Stimulated activated naive CD8-positive, alpha-beta T cell treated with anti-CD3 and anti-CD28 coated beads, Interleukin-15, Interleukin-2, amounts not matched to agents 100 ng/mL and 50 ng/mL, for 24 hours (primary cell): ENCODE results near the gene SLC6A12.

Experiments
- H3K27ac Mint-ChIP-seq: one replicate; pipeline ENCODE4 v1.8.0; 2021; ENCODE audit warnings: mild to moderate bottlenecking, mixed read lengths
- H3K27me3 Mint-ChIP-seq: one replicate; pipeline ENCODE4 v1.8.0; 2021; ENCODE audit warnings: mixed read lengths
- H3K36me3 Mint-ChIP-seq: one replicate; pipeline ENCODE4 v1.8.0; 2021; ENCODE audit warnings: low read depth, mixed read lengths
- H3K4me1 Mint-ChIP-seq: one replicate; pipeline ENCODE4 v1.8.0; 2021; ENCODE audit warnings: low read depth, mixed read lengths
- H3K4me3 Mint-ChIP-seq: one replicate; pipeline ENCODE4 v1.8.0; 2021; ENCODE audit warnings: mild to moderate bottlenecking, mixed read lengths
- H3K9me3 Mint-ChIP-seq: one replicate; pipeline ENCODE4 v1.8.0; 2021; ENCODE audit warnings: mixed read lengths

The SLC6A12 gene

GRCh38 chr12:214003-214741, at the start of gene SLC6A12:
SLC6A12 (minus strand) TSS chr12:214157; CDS start chr12:209986, 4,171 bp downstream.
- Mint-ChIP-seq H3K27ac (no peak within 1 kb of the TSS), H3K4me3 (no peak within 1 kb of the TSS), H3K4me1 (peaks cover 4% of the 10 kb centered on the region), H3K27me3 (peaks cover 31% of the 10 kb centered on the region), H3K9me3 (no peaks in the 10 kb centered on the region), H3K36me3 (no peaks in the 10 kb centered on the region)

GRCh38 chr12:263574-263973, 49.6 kb upstream of the SLC6A12 start:
- Mint-ChIP-seq H3K4me1 (peaks cover 18% of the 10 kb centered on the region), H3K27me3 (peaks cover 4% of the 10 kb centered on the region), H3K36me3 (no peaks in the 10 kb centered on the region), H3K4me3 (no peak overlapping the region), H3K27ac (no peak overlapping the region), H3K9me3 (no peaks in the 10 kb centered on the region)

- no peak within 1 kb of the TSS for H3K4me3 Mint-ChIP-seq
- H3K9me3 Mint-ChIP-seq, result no peaks in the 10 kb centered on the region
- H3K36me3 Mint-ChIP-seq, result no peaks in the 10 kb centered on the region
- peaks cover 4% of the 10 kb centered on the region for H3K27me3 Mint-ChIP-seq
- peaks cover 18% of the 10 kb centered on the region for H3K4me1 Mint-ChIP-seq
- H3K27ac Mint-ChIP-seq, result no peak within 1 kb of the TSS
Observed at GRCh38 chr12:262817-263216, 48.9 kb upstream of the SLC6A12 start, which contains the start of gene SLC6A13. SLC6A13 (minus strand) TSS chr12:262836; CDS start chr12:260052, 2,784 bp downstream.

- peaks cover 18% of the 10 kb centered on the region for H3K4me1 Mint-ChIP-seq
- peaks cover 4% of the 10 kb centered on the region for H3K27me3 Mint-ChIP-seq
- H3K36me3 Mint-ChIP-seq, result no peaks in the 10 kb centered on the region
- no peaks in the 10 kb centered on the region for H3K9me3 Mint-ChIP-seq
- no peak overlapping the region for H3K27ac Mint-ChIP-seq
- no peak overlapping the region for H3K4me3 Mint-ChIP-seq
Observed at GRCh38 chr12:262113-262512, 48.2 kb upstream of the SLC6A12 start.

- H3K9me3 Mint-ChIP-seq, result no peaks in the 10 kb centered on the region
- H3K36me3 Mint-ChIP-seq, result no peaks in the 10 kb centered on the region
- H3K4me1 Mint-ChIP-seq, result no peaks in the 10 kb centered on the region
- peaks cover 24% of the 10 kb centered on the region for H3K27me3 Mint-ChIP-seq
- no peak overlapping the region for H3K4me3 Mint-ChIP-seq
- no peak overlapping the region for H3K27ac Mint-ChIP-seq
Observed at GRCh38 chr12:257521-258321, 43.8 kb upstream of the SLC6A12 start.

- H3K9me3 Mint-ChIP-seq, result no peaks in the 10 kb centered on the region
- H3K27me3 Mint-ChIP-seq, result peaks cover 24% of the 10 kb centered on the region
- H3K4me1 Mint-ChIP-seq, result no peaks in the 10 kb centered on the region
- no peaks in the 10 kb centered on the region for H3K36me3 Mint-ChIP-seq
- no peak overlapping the region for H3K4me3 Mint-ChIP-seq
- H3K27ac Mint-ChIP-seq, result no peak overlapping the region
Observed at GRCh38 chr12:256958-257357, 43.0 kb upstream of the SLC6A12 start.

- Mint-ChIP-seq H3K9me3 (no peaks in the 10 kb centered on the region), H3K27ac (no peak overlapping the region), H3K4me3 (no peak overlapping the region), H3K36me3 (no peaks in the 10 kb centered on the region), H3K27me3 (peaks cover 24% of the 10 kb centered on the region), H3K4me1 (no peaks in the 10 kb centered on the region)
Observed at GRCh38 chr12:256225-256624, 42.3 kb upstream of the SLC6A12 start.

GRCh38 chr12:254912-255311, 41.0 kb upstream of the SLC6A12 start:
- Mint-ChIP-seq H3K4me3 (no peak overlapping the region), H3K27me3 (peaks cover 23% of the 10 kb centered on the region), H3K9me3 (no peaks in the 10 kb centered on the region), H3K4me1 (no peaks in the 10 kb centered on the region), H3K27ac (no peak overlapping the region), H3K36me3 (no peaks in the 10 kb centered on the region)

GRCh38 chr12:254039-254438, 40.1 kb upstream of the SLC6A12 start:
- H3K4me3 Mint-ChIP-seq, result no peak overlapping the region
- H3K4me1 Mint-ChIP-seq, result no peaks in the 10 kb centered on the region
- no peaks in the 10 kb centered on the region for H3K36me3 Mint-ChIP-seq
- no peaks in the 10 kb centered on the region for H3K9me3 Mint-ChIP-seq
- H3K27me3 Mint-ChIP-seq, result peaks cover 21% of the 10 kb centered on the region
- no peak overlapping the region for H3K27ac Mint-ChIP-seq

GRCh38 chr12:253116-253831, 39.3 kb upstream of the SLC6A12 start:
- Mint-ChIP-seq H3K4me1 (no peaks in the 10 kb centered on the region), H3K9me3 (no peaks in the 10 kb centered on the region), H3K27ac (no peak overlapping the region), H3K27me3 (peaks cover 24% of the 10 kb centered on the region), H3K36me3 (no peaks in the 10 kb centered on the region), H3K4me3 (no peak overlapping the region)

GRCh38 chr12:252636-253035, 38.7 kb upstream of the SLC6A12 start:
- Mint-ChIP-seq H3K27me3 (peaks cover 30% of the 10 kb centered on the region), H3K36me3 (no peaks in the 10 kb centered on the region), H3K9me3 (peaks cover 5% of the 10 kb centered on the region), H3K4me3 (no peak overlapping the region), H3K27ac (no peak overlapping the region), H3K4me1 (no peaks in the 10 kb centered on the region)

- H3K4me1 Mint-ChIP-seq, result no peaks in the 10 kb centered on the region
- peaks cover 13% of the 10 kb centered on the region for H3K9me3 Mint-ChIP-seq
- no peak overlapping the region for H3K27ac Mint-ChIP-seq
- H3K36me3 Mint-ChIP-seq, result no peaks in the 10 kb centered on the region
- H3K27me3 Mint-ChIP-seq, result peaks cover 27% of the 10 kb centered on the region
- no peak overlapping the region for H3K4me3 Mint-ChIP-seq
Observed at GRCh38 chr12:247271-247670, 33.3 kb upstream of the SLC6A12 start.

- peaks cover 13% of the 10 kb centered on the region for H3K9me3 Mint-ChIP-seq
- no peaks in the 10 kb centered on the region for H3K4me1 Mint-ChIP-seq
- H3K36me3 Mint-ChIP-seq, result no peaks in the 10 kb centered on the region
- peaks cover 27% of the 10 kb centered on the region for H3K27me3 Mint-ChIP-seq
- no peak overlapping the region for H3K4me3 Mint-ChIP-seq
- no peak overlapping the region for H3K27ac Mint-ChIP-seq
Observed at GRCh38 chr12:243381-243780, 29.4 kb upstream of the SLC6A12 start.

- H3K9me3 Mint-ChIP-seq, result peaks cover 8% of the 10 kb centered on the region
- no peak overlapping the region for H3K27ac Mint-ChIP-seq
Observed at GRCh38 chr12:242496-242895, 28.5 kb upstream of the SLC6A12 start.

GRCh38 chr12:241266-241665, 27.3 kb upstream of the SLC6A12 start:
- Mint-ChIP-seq H3K36me3 (no peaks in the 10 kb centered on the region), H3K4me1 (no peaks in the 10 kb centered on the region), H3K27me3 (peaks cover 20% of the 10 kb centered on the region), H3K4me3 (no peak overlapping the region), H3K9me3 (peaks cover 10% of the 10 kb centered on the region), H3K27ac (no peak overlapping the region)

More at GRCh38 chr12:242496-242895, 28.5 kb upstream of the SLC6A12 start:
- Mint-ChIP-seq H3K27me3 (peaks cover 20% of the 10 kb centered on the region), H3K4me1 (no peaks in the 10 kb centered on the region), H3K36me3 (no peaks in the 10 kb centered on the region), H3K4me3 (no peak overlapping the region)
